ENCODE data around the gene PAK2. TPM values are rescaled to one million over a fixed set of nuclear protein-coding genes. Genes with fewer than 3 reads are reported as not detected.

Gene PAK2
- total RNA-seq, 4 donors from 2014 or later = 47.2 to 52.4 (median 51.6) TPM

GRCh38 chr3:196754091-196754981 lies 14.7 kb downstream of the PAK2 start:
- DNase-seq (ENCODE audit: extremely low spot score) = no peak
- Histone ChIP-seq H3K36me3 (peaks cover 0 to 3% (median 0%) of the 10 kb centered on the region in 4 donors), H3K9me3 (peaks cover 0 to 10% (median 0%) of the 10 kb centered on the region in 4 donors), H3K4me3 (no peak overlapping the region), H3K27me3 (no peaks in the 10 kb centered on the region), H3K4me1 (peaks cover 0 to 24% (median 19%) of the 10 kb centered on the region in 4 donors), H3K27ac (replicated peaks in 1 of 4) (no peak overlapping the region)
- TF ChIP-seq CTCF (IDR thresholded peaks at IDR 0.05) (no peak), EP300 (IDR thresholded peaks at IDR 0.05) (no peak), POLR2A (IDR thresholded peaks at IDR 0.05; ENCODE audit: low read depth) (no peak), POLR2AphosphoS5 (IDR thresholded peaks at IDR 0.05) (no peak)
- intact Hi-C loops (cut with DNase I) = no loop called here
- WGBS = 78% methylated on average over 9 of the region's 9 CpGs

GRCh38 chr3:196756732-196757131 lies 17.1 kb downstream of the PAK2 start:
- peaks cover 0 to 10% (median 0%) of the 10 kb centered on the region in 4 donors for H3K9me3 ChIP-seq
- no peaks in the 10 kb centered on the region for H3K27me3 ChIP-seq
- intact Hi-C loops (cut with DNase I) = no loop called here
- no peak overlapping the region for H3K4me3 ChIP-seq
- DNase-seq (ENCODE audit: extremely low spot score) = no peak
- 68% methylated on average over 4 of the region's 4 CpGs for WGBS
- no peak overlapping the region for H3K27ac ChIP-seq (replicated peaks in 1 of 4)
- TF ChIP-seq CTCF (IDR thresholded peaks at IDR 0.05) (no peak), POLR2A (IDR thresholded peaks at IDR 0.05; ENCODE audit: low read depth) (no peak), POLR2AphosphoS5 (IDR thresholded peaks at IDR 0.05) (no peak), EP300 (IDR thresholded peaks at IDR 0.05) (no peak)
- H3K4me1 ChIP-seq = peaks cover 0 to 28% (median 23%) of the 10 kb centered on the region in 4 donors
- H3K36me3 ChIP-seq = peaks cover 0 to 3% (median 0%) of the 10 kb centered on the region in 4 donors

- no peak for DNase-seq (ENCODE audit: extremely low spot score)
- 87% methylated on average over 9 of the region's 9 CpGs for WGBS
Observed at GRCh38 chr3:196757876-196758739, 18.5 kb downstream of the PAK2 start.

GRCh38 chr3:196763179-196763578 lies 23.5 kb downstream of the PAK2 start:
- no peaks in the 10 kb centered on the region for H3K9me3 ChIP-seq
- H3K4me3 ChIP-seq = no peak overlapping the region
- no peak for DNase-seq (ENCODE audit: extremely low spot score)
- no peak for TF ChIP-seq EP300 (IDR thresholded peaks at IDR 0.05)
- TF ChIP-seq CTCF (IDR thresholded peaks at IDR 0.05) = no peak
- no peak for TF ChIP-seq POLR2A (IDR thresholded peaks at IDR 0.05; ENCODE audit: low read depth)
- no peak for TF ChIP-seq POLR2AphosphoS5 (IDR thresholded peaks at IDR 0.05)
- H3K27me3 ChIP-seq = no peaks in the 10 kb centered on the region
- intact Hi-C loops (cut with DNase I) = no loop called here
- WGBS = 77% methylated on average over 7 of the region's 7 CpGs
- H3K36me3 ChIP-seq = peaks cover 0 to 3% (median 0%) of the 10 kb centered on the region in 4 donors
- no peak overlapping the region for H3K27ac ChIP-seq (replicated peaks in 1 of 4)
- H3K4me1 ChIP-seq = peaks cover 0 to 10% (median 7%) of the 10 kb centered on the region in 4 donors

More at GRCh38 chr3:196757876-196758739, 18.5 kb downstream of the PAK2 start:
- Histone ChIP-seq H3K27me3 (no peaks in the 10 kb centered on the region), H3K9me3 (peaks cover 0 to 10% (median 0%) of the 10 kb centered on the region in 4 donors), H3K36me3 (peaks cover 0 to 3% (median 0%) of the 10 kb centered on the region in 4 donors), H3K27ac (replicated peaks in 1 of 4) (no peak overlapping the region), H3K4me1 (peaks cover 0 to 28% (median 23%) of the 10 kb centered on the region in 4 donors), H3K4me3 (no peak overlapping the region)
- no peak for TF ChIP-seq EP300 (IDR thresholded peaks at IDR 0.05)
- intact Hi-C loops (cut with DNase I) = no loop called here

- H3K9me3 ChIP-seq = no peaks in the 10 kb centered on the region
- H3K4me3 ChIP-seq = no peak overlapping the region
- TF ChIP-seq POLR2A (IDR thresholded peaks at IDR 0.05; ENCODE audit: low read depth) = no peak
- no peak for TF ChIP-seq EP300 (IDR thresholded peaks at IDR 0.05)
- no peak for TF ChIP-seq CTCF (IDR thresholded peaks at IDR 0.05)
- no peak for TF ChIP-seq POLR2AphosphoS5 (IDR thresholded peaks at IDR 0.05)
- no peak for DNase-seq (ENCODE audit: extremely low spot score)
- intact Hi-C loops (cut with DNase I) = no loop called here
- H3K27me3 ChIP-seq = no peaks in the 10 kb centered on the region
- H3K36me3 ChIP-seq = peaks cover 0 to 9% (median 3%) of the 10 kb centered on the region in 4 donors
- H3K27ac ChIP-seq (replicated peaks in 1 of 4) = no peak overlapping the region
- H3K4me1 ChIP-seq = peaks cover 0 to 3% (median under 1%) of the 10 kb centered on the region in 4 donors
Observed at GRCh38 chr3:196765454-196765853, 25.8 kb downstream of the PAK2 start.
